GM12878 (cell line): ENCODE results near the gene ANKMY1. TPM values are rescaled to one million over a fixed set of nuclear protein-coding genes. Genes with fewer than 3 reads are reported as not detected.

ENCODE experiments used
- BCL11A ChIP-seq: IDR thresholded peaks from 2 replicates; pipeline ENCODE4 v1.6.1; 2011; ENCODE audit warnings: low read depth, low read length
- CEBPB ChIP-seq, 2 experiments: fragments of 150-350 bp in 1 of 2; IDR thresholded peaks; 2 replicates each; pipeline ENCODE4 v1.6.1; 2012 to 2014; ENCODE audit warnings: low read depth in 2 of 2, low read length in 2 of 2, borderline replicate concordance in 1 of 2, inconsistent platforms in 1 of 2
- CUX1 ChIP-seq: IDR thresholded peaks from 2 replicates; pipeline ENCODE4 v1.6.1; 2012; ENCODE audit warnings: improper control_type of control experiment, low read depth, low read length; ENCODE audit not compliant: insufficient replicate concordance
- MYC ChIP-seq: IDR thresholded peaks from 2 replicates; pipeline ENCODE4 v1.6.1; 2011; ENCODE audit warnings: mild to moderate bottlenecking, low read length, moderate library complexity, inconsistent platforms; ENCODE audit not compliant: insufficient read depth, insufficient replicate concordance, insufficient read length, severe bottlenecking
- NRF1 ChIP-seq: conservative IDR thresholded peaks from 2 replicates; pipeline ENCODE4 v1.6.1; 2011; ENCODE audit warnings: mild to moderate bottlenecking, low read depth, low read length, improper control_type of control experiment
- PAX5 ChIP-seq: IDR thresholded peaks from 2 replicates; pipeline ENCODE4 v1.6.1; 2011; ENCODE audit warnings: low read depth, low read length, borderline replicate concordance
- RELB ChIP-seq: fragments of 450-650 bp; IDR thresholded peaks from 2 replicates; pipeline ENCODE4 v1.6.1; 2017; ENCODE audit warnings: low read depth, mild to moderate bottlenecking, moderate library complexity
- SIN3A ChIP-seq: IDR thresholded peaks from 2 replicates; pipeline ENCODE4 v1.6.1; 2012; ENCODE audit warnings: low read depth, low read length, improper control_type of control experiment
- SIX5 ChIP-seq: IDR thresholded peaks from 2 replicates; pipeline ENCODE4 v1.6.1; 2011; ENCODE audit warnings: mild to moderate bottlenecking, low read depth, low read length, moderate library complexity; ENCODE audit not compliant: severe bottlenecking
- SMARCA5 ChIP-seq: fragments of 450-650 bp; IDR thresholded peaks from 2 replicates; pipeline ENCODE4 v1.6.1; 2017; ENCODE audit warnings: mild to moderate bottlenecking
- ZNF687 ChIP-seq: fragments of 450-650 bp; IDR thresholded peaks from 2 replicates; pipeline ENCODE4 v1.6.1; 2017; ENCODE audit warnings: mild to moderate bottlenecking, moderate library complexity
- polyA plus RNA-seq, 11 experiments: library from polyadenylated mRNA; depleted of rRNA in 4 of 11; unstranded in 6 of 11; stranded (reverse) in 5 of 11; fragments of >200 nt; fragmentation: Nextera tagmentation in 4 of 11; fragmentation: Illumina TruSeq in 1 of 11; extraction: Ambion mirVana in 4 of 11; extraction: Trizol in 1 of 11; gene quantifications; 1 replicate in 1 of 11; 2 replicates in 10 of 11; pipeline versions ENCODE4 v1.2.1 to v1.2.3, GENCODE V29; 2011 to 2016; ENCODE audit warnings: inconsistent platforms in 2 of 11, missing spikeins in 2 of 11, low read depth in 1 of 11
- total RNA-seq, 4 experiments: library from RNA; depleted of rRNA in 3 of 4; stranded (reverse); fragments of >200 nt in 3 of 4; fragmentation: Illumina TruSeq in 1 of 4; extraction: Trizol in 1 of 4; gene quantifications; 2 replicates each; pipeline versions ENCODE4 v1.2.1 to v1.2.3, GENCODE V29; 2013 to 2021

The ANKMY1 gene
- total and polyA plus RNA-seq, 10 of the 15 experiments (the other 5 are each of a cell fraction or from before 2014, with no cell fraction given): 1.1 to 15.3 (median 11.1) TPM

- TF ChIP-seq ZNF687 (peak; percentile 85), RELB (no peak), CUX1 (no peak), SIN3A (peak; percentile 84; the same call in 1 of the 2 replicates), BCL11A (no peak), SIX5 (no peak), NRF1 (0 out of 2 replicates have a peak, but pooled peaks have one; percentile 5), MYC (peak; percentile 94), CEBPB (IDR thresholded peaks at IDR 0.05; ENCODE audit: borderline replicate concordance in 1 of 2, low read depth in 2 of 2, low read length in 2 of 2) (no peak; a peak in 1 of 4 replicates), PAX5 (0 out of 2 replicates have a peak, but pooled peaks have one; percentile 37), SMARCA5 (no peak)
Observed at GRCh38 chr2:240560084-240560479, 2.3 kb upstream of the ANKMY1 start, which contains the start of gene DUSP28 (continued).
